Globus pallidus (tissue), 1 donor: Measurements from ENCODE around the gene PKD1L1.

Source experiments
- DNase-seq: peaks from one replicate; pipeline ENCODE4 v3.0.0-alpha.2; 2015; ENCODE audit warnings: low spot score

The PKD1L1 gene

GRCh38 chr7:47735431-47736345 is 212.6 kb downstream of the PKD1L1 start:
- no peak for DNase-seq

- DNase-seq, result no peak
Observed at GRCh38 chr7:47734949-47735291, 213.3 kb downstream of the PKD1L1 start.

GRCh38 chr7:47734287-47734948 is 213.8 kb downstream of the PKD1L1 start:
- DNase-seq, result no peak

- no peak for DNase-seq
Observed at GRCh38 chr7:47730142-47730541, 218.1 kb downstream of the PKD1L1 start.

- DNase-seq, result no peak
Observed at GRCh38 chr7:47726047-47726726, 222.1 kb downstream of the PKD1L1 start.

- DNase-seq, result no peak
Observed at GRCh38 chr7:47725031-47725780, 223.1 kb downstream of the PKD1L1 start.
